ENCODE results near the gene DPH6.

DNA sequence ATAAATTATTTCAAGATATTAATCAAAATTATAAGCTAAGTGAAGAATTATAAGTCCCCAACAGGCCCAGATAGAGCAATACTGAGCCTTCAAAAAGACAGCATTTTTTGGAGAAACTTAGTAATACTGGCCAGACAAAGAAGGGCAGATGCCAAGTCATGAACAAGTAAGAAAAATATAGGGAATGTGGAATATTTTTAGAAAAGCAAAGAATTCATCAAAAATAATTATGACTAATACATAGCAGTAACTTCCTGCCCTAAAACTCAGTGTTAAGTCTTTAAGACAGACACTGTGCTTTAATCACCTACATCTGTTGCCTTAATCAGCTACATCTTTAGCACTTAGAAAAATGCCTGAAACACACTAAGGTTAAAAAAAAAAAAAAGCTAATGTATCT is 31.2 kb downstream of the DPH6 start:
- TF ChIP-seq, protein P1, sequence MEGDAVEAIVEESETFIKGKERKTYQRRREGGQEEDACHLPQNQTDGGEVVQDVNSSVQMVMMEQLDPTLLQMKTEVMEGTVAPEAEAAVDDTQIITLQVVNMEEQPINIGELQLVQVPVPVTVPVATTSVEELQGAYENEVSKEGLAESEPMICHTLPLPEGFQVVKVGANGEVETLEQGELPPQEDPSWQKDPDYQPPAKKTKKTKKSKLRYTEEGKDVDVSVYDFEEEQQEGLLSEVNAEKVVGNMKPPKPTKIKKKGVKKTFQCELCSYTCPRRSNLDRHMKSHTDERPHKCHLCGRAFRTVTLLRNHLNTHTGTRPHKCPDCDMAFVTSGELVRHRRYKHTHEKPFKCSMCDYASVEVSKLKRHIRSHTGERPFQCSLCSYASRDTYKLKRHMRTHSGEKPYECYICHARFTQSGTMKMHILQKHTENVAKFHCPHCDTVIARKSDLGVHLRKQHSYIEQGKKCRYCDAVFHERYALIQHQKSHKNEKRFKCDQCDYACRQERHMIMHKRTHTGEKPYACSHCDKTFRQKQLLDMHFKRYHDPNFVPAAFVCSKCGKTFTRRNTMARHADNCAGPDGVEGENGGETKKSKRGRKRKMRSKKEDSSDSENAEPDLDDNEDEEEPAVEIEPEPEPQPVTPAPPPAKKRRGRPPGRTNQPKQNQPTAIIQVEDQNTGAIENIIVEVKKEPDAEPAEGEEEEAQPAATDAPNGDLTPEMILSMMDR (IDR thresholded peaks at IDR 0.05; ENCODE audit: insufficient read depth, low read length, poor library complexity, severe bottlenecking) = no peak
- no peak for TF ChIP-seq EZH2phosphoT487 (conservative IDR thresholded peaks at IDR 0.05; ENCODE audit: low read length)
